HG03139 (cell line): ENCODE data around the gene ASIC3.
"Not testable (repeated sequence)": the region's sequence is repeated elsewhere in the genome, so short reads cannot be mapped to it uniquely, and the experiment has no call there.

Source experiments
- ATAC-seq: cut with Tn5 transposase; IDR thresholded peaks from one replicate; pipeline ENCODE4 v1.9.1; 2021; ENCODE audit not compliant: unreplicated experiment

ASIC3 gene

GRCh38 chr7:151032936-151033863, 15.1 kb upstream of the ASIC3 start:
- ATAC-seq, result no peak

- no peak for ATAC-seq
These were observed 14.5 kb upstream of the ASIC3 start for GRCh38 chr7:151033864-151034249.

GRCh38 chr7:151034312-151035025, 13.9 kb upstream of the ASIC3 start:
- ATAC-seq, result no peak

- no peak for ATAC-seq
These were observed 13.2 kb upstream of the ASIC3 start for GRCh38 chr7:151035026-151035717.

- ATAC-seq, result no peak
These were observed 12.4 kb upstream of the ASIC3 start for GRCh38 chr7:151035902-151036301.

- ATAC-seq, result no peak
These were observed 9.1 kb upstream of the ASIC3 start for GRCh38 chr7:151038951-151039849.

- no peak for ATAC-seq
These were observed 8.3 kb upstream of the ASIC3 start for GRCh38 chr7:151039850-151040548.

GRCh38 chr7:151040616-151041375, 7.5 kb upstream of the ASIC3 start:
- no peak for ATAC-seq

- not testable (repeated sequence) for ATAC-seq
These were observed 4.9 kb upstream of the ASIC3 start for GRCh38 chr7:151043449-151043848.

GRCh38 chr7:151043959-151044358, 4.4 kb upstream of the ASIC3 start:
- ATAC-seq, result no peak

GRCh38 chr7:151045262-151045661, 3.1 kb upstream of the ASIC3 start:
- no peak for ATAC-seq

- no peak for ATAC-seq
These were observed 2.4 kb upstream of the ASIC3 start for GRCh38 chr7:151045967-151046366.

- ATAC-seq, result no peak
These were observed 1.4 kb upstream of the ASIC3 start for GRCh38 chr7:151046603-151047573.

- no peak for ATAC-seq
These were observed 656 bp downstream of the ASIC3 start for GRCh38 chr7:151048911-151049463.

GRCh38 chr7:151051108-151051507, 2.8 kb downstream of the ASIC3 start:
- no peak for ATAC-seq

GRCh38 chr7:151053096-151053495, 4.8 kb downstream of the ASIC3 start:
- ATAC-seq, result no peak

- no peak for ATAC-seq
These were observed 5.4 kb downstream of the ASIC3 start for GRCh38 chr7:151053751-151054150.

GRCh38 chr7:151056283-151056665, 7.9 kb downstream of the ASIC3 start:
- ATAC-seq, result no peak
